PC-3 (cell line): ENCODE results near the gene CYBA.

Source experiments
- EZH2 ChIP-seq: fragments of 300-600 bp; sonication (generic); IDR thresholded peaks from one replicate; pipeline ENCODE4 v1.6.1; 2017; ENCODE audit warnings: antibody characterized with exemption, mild to moderate bottlenecking, low read length; ENCODE audit not compliant: unreplicated experiment
- EZH2phosphoT487 ChIP-seq: fragments of 300-600 bp; sonication (generic); IDR thresholded peaks from 2 replicates; pipeline ENCODE4 v1.6.1; 2018; ENCODE audit warnings: mild to moderate bottlenecking, antibody characterized with exemption, low read length, borderline replicate concordance
- TF ChIP-seq, protein P1 (sequence below): fragments of 300-600 bp; sonication (generic); conservative IDR thresholded peaks from 2 replicates; pipeline ENCODE4 v1.5.1; 2017; ENCODE audit warnings: antibody characterized with exemption, low read depth, mild to moderate bottlenecking, low read length

- no peak for TF ChIP-seq EZH2
- TF ChIP-seq, protein P1, sequence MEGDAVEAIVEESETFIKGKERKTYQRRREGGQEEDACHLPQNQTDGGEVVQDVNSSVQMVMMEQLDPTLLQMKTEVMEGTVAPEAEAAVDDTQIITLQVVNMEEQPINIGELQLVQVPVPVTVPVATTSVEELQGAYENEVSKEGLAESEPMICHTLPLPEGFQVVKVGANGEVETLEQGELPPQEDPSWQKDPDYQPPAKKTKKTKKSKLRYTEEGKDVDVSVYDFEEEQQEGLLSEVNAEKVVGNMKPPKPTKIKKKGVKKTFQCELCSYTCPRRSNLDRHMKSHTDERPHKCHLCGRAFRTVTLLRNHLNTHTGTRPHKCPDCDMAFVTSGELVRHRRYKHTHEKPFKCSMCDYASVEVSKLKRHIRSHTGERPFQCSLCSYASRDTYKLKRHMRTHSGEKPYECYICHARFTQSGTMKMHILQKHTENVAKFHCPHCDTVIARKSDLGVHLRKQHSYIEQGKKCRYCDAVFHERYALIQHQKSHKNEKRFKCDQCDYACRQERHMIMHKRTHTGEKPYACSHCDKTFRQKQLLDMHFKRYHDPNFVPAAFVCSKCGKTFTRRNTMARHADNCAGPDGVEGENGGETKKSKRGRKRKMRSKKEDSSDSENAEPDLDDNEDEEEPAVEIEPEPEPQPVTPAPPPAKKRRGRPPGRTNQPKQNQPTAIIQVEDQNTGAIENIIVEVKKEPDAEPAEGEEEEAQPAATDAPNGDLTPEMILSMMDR: no peak
- no peak for TF ChIP-seq EZH2phosphoT487
These were observed 5.4 kb downstream of the CYBA start for GRCh38 chr16:88645455-88645854.
